Lung microvascular endothelial cell (primary cell): ENCODE results near the gene SDC3. TPM values are rescaled to one million over a fixed set of nuclear protein-coding genes. Genes with fewer than 3 reads are reported as not detected.

Source experiments
- DNase-seq, 2 donors: peaks; one replicate each; pipeline versions ENCODE4 v3.0.0 to v3.0.0-alpha.2; 2010; ENCODE audit warnings: low read depth in 2 of 2
- total RNA-seq: library from RNA; depleted of rRNA; stranded (reverse); fragments of >200 nt; gene quantifications from 2 replicates; pipeline ENCODE4 v1.2.1, GENCODE V29; 2014

Gene SDC3
- total RNA-seq, 1 donor from 2014 or later = 42.9 TPM

DNA sequence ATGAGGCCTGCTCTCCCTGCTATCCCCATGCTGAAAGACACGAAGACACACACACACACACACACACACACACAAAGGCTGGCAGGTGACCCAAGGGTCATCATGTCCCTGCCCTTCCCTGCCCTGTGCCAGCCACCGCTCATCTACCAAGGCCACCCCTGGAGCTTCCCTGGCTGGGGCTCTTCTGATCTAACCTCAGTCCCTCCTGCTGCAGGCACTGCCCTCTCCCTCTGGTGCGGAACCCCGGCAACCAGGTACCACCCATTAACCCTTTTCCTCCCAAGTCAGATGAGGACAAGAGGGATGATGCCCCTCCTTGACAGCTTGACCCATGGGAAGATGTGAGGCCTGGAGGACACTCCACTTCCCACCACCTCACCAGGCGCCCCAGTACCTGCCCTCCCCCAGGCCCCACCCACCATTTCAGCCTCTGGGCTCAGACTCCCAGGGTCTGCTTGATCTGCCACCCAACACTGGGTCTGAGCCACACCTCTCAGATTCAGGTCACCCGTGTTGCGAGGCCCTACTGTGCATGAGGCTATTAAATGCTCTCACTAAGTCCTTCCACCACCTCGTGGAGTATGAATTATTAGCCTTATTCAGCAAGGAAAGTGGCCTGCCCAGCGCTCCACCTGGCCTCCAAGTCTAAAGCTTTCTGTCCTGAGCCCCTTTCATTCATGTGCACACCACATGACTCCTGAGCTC lies 2.5 kb downstream of the SDC3 start:
- no peak for DNase-seq

DNA sequence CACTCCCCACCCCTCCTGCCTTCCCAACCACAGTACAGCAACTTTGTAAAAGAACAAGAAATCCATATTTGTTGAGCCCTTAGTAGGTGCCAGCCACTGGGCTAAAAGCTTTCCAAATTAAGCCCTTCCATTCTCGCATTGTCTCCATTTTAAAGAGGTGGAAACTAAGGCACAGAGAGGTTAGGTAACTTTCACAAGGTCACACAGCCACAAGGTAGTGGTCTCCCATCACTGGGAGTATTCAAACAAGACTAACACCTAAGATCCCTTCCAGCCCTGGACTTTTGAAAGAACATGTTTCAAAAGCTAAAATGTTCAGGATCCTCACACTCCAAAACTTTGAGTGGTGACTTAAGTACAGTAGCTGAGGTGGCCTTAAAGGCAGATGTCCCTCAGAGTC lies 3.2 kb downstream of the SDC3 start:
- DNase-seq = no peak

DNA sequence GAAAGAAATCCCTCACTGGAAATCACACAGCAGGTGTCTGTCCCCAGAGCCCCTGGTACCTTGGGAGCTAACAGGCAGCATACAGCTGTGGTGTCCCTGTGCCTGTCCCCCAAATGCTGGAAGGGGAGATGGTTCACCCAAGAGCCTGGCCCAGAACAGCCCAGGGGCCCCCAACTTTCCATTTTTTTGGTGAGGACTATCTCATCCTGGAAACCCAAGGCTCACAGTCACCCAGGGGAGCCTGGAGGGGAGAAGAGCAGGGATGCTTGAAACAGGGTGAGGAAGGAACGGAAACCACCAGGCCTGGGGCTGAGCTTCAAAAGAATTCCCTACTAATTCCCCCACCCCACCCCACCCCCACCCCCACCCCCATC lies 3.6 kb downstream of the SDC3 start:
- no peak for DNase-seq

DNA sequence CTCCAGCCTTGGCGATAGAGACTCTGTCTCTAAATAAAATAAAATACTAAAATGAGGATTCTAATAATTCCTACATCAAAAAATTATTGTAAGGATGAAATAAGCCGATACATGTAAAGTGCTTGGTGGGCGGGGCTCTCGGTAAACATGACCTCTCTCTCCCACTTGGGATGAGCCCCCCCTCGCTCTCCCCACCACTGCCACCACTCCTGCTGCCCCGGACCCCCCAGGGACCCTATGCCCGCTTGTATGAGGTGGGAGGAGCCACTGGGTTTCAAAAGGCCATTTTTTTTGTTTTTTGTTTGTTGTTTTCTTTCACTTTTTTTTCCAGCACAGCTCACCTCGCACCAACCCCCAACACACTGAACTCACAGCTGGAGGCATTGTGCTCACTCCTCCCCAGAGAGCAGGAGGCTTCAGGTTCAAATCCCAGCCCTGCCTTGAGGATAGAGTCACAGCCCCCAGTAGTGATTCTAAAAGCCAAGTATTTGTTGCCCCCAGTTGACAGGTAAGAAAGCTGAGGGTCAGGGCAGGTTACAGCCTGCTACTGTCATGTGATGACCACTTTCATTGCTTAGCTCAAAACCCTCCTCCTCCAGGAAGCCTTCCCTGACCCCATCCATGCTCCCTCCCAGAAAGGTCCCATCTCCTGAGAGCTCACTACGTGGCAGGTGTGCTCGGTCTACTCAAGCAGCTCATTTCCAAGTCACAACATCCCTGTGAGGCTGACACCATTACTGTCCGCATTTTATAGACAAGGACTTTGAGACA lies 4.2 kb downstream of the SDC3 start:
- DNase-seq = no peak

DNA sequence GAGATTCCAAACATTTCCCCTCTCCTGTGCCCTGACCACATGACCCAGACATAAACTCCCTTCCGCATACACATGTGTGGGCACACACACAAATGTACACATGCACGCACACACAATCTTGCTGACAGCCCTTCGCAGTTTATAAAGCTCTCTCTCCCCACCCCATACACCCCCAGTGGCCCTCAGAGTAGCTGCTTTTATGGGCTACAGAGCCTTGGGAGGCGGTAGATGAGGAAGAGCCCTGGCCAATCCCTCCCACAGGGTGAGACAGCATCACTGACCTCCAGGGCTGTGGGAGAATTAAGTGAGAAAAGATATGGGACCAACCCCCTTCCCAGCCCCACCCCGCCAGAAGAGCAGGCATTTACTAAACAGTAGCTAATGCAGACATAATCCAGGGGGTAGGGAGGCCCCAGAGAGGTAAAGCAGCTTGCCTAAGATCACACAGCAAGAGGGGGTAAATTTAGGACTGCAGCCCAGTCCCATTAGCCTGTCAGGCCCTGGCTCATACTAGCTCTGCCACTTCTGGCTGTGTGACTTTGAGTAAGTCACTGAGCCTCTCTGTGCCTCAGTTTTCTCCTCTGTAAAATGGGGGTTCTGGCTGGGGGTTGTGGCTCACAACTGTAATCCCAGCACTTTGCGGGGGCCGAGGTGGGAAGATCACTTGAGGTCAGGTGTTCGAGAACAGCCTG lies 5.1 kb downstream of the SDC3 start:
- no peak for DNase-seq

DNA sequence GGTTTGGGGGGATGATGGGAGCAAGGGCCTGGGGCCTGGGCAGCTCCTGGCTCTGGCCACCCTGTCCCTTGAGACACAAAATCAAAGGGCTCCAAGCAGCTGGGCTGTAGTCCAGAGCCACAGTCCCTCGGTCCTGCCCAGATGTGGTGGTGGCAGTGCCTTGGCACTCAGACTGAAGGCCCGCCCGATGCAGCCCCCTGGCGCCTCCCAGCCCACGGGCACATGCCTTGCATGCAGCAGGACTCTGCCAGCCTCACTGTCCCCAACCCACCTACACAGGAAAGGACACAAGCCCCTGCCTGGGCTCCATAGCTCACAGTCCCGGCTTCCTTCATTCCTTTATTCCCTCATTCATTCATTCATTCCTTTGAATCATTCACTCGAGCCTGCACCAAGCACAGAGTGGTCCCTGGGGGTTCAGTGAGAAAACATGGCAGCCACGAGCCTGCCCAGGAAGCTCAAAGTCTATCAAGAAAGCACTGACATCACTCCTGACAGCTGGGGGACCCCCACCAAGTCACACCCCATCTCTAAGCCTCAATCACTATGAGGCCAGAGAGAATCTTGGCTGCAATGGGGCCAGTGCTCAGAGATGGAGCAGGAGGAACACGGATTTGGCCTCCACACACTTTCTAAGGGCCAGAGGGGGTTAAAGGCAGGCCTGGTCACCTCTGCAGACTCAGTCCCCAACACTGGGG lies 5.8 kb downstream of the SDC3 start:
- no peak for DNase-seq

DNA sequence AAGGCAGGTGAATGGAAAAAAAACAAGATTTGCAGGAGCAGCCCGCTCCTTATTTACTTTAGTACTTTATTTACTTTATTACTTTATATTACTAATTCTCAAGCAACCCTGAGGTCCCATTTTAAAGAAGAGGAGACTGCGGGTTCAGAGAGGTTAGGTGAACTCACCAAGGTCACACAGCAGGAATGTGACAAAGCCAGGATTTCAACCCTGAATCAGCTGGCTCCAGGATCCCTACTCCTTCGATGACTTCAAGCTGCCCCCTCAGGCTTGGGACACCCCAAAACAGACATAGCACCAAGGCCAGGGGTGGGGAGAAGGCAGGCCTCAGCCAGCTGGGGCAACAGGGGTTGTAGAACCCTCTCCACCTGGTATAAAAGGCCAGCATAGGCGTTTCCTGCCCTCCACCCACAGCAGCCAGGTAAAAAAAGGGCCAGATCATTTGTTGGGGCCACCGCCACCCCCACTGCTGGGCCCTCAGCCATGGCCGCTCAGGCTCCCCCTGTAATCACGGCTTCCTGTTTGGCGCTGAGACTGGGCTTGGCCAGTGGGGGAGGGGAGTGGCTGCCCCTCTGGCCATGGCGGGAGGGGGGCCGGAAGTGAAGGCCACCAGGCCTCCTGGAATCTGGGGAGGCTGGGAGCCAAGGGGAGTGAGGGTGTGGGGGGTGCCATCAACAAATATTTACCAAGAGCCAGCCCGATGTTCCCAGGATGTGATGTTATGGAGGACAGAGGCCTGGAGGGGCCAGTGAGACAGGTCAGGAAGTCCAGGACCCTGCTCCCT lies 6.6 kb downstream of the SDC3 start:
- DNase-seq = peak; percentile 17 to 61

DNA sequence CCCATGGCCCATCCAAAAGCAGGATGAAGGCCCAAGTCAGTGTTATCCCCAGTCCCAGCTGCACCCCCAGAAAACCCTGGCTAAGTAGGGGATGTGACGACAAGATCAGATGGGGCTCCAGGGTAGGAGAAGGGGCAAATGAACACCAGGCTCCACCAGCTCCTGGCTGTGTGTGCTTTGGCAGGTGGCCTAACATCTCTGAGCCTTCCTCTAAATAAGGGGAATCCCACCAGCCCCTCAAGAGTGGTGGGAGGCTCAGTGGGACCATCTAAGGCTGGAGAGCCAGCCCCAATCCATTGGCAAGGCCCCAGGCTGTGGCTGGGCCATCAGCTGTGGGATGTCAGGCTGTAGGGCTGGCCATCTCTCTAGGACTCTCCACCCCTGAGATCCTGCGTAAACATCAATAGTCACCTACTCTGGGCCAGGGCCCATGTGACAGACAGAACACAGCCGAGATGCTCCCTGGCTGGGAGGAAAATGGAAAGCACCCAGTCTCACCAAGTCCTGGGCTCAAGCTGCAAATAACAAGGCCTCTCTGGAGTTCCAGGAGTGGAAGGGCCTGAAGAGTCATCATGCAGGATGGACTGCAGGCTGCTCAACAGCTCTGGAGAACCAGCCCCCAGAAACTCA lies 7.5 kb downstream of the SDC3 start:
- DNase-seq = no peak

DNA sequence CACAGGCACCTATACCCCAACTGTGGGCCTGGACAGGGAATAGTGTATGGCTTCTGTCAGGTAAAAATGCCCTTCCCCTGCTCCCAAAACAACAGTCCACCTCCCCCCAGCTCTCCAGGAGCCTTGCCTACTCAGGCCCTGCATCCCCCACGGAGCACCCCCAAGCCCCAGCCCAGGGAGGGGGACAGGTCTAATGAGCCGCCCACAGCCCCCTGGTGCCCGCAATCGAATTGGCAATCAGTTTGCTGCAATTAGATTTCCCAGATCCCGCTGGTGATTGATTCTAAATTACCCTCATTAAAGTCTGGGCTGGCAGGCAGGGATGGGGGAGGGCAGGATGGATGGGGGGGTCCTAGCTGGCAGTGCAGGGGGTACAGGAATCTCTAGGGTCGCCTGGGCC lies 8.1 kb downstream of the SDC3 start:
- DNase-seq = no peak

DNA sequence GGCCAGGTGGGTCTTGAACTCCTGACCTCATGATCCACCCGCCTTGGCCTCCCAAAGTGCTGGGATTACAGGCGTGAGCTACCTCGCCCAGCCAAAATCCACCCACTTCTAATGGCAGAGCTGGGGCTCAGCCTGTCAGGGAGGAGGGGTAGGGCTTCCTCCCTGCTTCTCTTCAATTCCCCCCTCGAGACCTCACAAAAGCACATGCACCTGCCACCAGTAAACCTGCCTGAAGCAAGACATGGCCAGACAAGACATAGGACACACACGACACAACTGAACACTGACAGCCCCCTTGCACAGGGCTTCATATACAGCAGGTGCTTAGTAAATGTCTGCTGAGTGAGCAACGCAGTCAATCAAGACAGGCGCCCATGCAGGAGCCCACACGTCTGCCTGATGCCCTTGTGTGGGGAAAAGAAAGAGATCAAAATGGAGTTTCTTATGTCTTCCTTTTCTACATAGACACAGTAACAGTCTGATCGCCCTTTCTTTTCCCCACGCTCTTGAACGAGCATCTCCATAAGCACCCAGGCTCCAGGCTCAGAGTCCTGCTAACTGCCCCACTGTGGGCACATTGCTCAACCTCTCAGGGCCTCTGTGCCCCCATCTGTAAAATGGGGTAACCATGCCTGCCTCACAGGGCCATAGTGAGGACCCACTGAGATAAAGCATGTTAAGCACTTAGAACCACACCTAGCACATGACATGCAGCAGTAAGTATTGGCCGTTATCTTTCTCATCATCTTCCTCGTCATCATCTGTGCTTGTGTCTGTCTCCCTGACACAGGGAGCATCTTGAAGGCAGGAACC lies 8.8 kb downstream of the SDC3 start:
- no peak for DNase-seq

DNA sequence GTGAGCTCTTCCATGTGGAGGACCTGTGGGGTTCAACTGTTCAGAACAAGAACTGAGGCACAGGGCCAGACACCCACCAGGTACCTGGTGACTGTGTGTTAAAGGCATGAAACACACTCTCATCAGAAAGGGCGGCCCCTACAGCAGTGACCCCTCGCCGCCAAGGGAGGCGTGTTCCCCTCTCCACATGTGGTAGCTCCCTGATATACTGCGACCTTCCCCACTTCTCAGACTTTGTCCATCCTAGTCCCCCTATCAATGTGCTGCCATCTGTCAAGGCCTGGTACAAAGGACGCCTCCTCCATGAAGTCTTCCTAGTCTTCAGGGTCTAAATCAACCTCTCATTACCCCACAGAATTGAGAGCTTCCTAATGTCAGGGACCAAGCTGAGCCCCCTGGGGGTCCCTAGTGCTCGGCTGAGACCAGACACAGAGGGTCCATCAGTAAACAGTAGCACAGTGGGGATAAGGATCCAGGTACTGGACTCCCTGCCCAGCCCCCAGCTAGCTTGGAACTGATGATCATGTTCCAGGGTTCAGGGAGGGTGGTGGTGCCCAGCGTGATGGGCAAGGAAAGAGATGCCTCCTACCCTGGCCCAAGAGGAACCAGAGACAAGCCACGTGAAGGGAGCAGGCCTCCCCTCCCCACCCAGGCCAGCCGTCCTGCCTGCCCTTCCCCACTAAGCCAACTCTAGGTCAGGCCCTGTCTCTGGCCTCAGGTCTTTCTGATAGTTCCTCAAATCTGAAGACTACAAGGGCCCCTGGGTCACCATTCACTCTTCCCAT lies 10.3 kb downstream of the SDC3 start:
- no peak for DNase-seq

DNA sequence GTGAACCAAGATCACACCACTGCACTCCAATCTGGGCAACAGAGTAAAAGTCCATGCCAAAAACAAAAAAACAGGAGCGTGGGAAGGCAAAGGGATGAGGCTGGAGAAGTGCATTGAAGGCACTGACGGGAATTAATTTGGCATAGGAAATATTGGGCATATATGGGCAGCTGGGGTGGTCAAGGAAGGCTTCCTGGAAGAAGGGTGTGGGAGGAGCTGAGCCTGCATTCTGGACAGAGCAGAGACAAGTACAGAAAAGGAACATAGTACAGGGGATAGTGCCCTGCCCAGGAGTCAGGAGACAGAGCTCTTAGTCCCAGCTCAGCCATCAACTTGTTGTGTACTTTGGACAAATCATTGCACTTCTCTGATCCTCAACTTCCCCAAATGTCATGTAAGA lies 11.7 kb downstream of the SDC3 start:
- no peak for DNase-seq

DNA sequence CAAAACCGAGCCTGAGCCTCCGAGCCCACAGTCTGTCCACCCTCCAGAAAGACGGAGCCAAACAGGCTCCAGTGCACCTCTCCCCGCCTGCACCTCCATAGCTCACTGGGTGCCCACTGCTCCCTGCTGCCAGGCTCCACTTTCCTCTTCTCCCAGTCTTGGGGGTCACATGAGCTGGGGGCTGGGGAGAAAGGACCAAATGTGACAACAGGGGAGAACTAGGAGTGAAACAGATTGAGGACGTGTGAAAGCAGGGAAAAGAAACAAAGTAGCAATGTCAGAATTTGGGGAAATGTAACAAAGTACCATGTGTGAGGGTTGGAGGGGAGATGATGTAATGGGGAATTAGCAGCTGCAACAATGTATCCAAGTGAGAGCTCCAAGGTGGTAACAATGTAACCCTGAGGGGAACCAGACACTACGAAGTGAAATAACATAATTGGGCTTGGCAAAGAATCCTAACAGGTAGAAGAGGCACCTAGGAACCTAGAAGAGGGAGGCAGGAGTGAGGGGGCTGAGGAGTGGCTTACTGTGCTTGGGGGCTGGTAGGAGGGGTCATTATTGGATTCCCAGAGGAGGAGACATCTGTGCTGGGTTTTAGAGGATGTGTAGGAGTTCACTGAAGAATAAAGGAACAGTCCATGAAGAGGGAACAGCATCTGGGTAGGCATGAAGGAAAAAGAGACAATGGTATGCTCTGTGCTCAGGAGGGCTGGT lies 12.5 kb downstream of the SDC3 start:
- DNase-seq = no peak

DNA sequence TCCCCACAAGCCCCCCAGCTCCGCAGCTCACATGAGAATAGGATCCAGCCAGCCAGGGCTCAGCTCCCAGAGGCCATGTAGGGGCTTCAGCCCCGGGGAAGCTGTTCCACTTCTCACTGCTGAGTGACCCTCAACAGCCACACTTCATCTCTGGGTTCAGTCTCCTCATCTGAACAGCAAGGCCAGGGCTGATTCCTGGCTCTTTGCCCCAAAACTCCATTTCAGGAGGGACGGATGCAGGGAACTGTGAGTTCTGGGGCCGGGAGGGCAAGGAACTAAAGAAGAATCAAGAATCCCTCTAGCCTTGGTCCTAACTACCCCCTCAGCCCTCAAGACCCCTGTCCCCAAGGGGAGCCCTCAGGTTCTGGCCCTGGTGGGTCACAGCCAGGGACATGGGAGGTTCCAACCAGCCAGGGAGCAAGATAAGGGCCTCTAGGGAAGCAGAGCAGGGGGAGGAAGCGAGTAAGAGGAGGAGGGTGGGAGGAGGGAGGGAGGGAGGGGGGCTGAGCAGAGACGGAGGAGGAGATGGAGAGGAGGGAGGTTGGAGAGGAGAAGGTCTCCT lies 13.1 kb downstream of the SDC3 start:
- no peak for DNase-seq

DNA sequence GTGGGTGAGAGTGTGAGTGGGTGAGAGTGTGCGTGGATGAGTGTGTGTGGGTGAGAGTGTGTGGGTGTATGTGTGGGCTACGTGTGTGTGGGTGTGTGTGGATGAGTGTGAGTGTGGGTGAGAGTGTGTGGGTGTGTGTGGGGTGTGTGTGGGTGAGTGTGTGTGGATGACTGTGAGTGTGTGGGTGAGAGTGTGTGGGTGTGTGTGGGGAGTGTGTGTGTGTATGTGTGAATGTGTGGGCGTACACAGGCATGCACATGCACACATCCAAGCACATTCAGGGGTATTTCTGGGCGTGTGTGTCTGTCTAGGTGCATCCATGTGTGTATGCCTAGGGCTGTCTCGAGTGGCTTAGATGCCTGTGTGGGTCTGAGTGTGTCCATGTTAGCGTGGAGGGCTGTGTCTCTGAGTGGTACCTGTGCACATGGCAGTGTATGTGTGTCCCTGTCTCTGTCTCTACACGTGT lies 14.0 kb downstream of the SDC3 start:
- no peak for DNase-seq

DNA sequence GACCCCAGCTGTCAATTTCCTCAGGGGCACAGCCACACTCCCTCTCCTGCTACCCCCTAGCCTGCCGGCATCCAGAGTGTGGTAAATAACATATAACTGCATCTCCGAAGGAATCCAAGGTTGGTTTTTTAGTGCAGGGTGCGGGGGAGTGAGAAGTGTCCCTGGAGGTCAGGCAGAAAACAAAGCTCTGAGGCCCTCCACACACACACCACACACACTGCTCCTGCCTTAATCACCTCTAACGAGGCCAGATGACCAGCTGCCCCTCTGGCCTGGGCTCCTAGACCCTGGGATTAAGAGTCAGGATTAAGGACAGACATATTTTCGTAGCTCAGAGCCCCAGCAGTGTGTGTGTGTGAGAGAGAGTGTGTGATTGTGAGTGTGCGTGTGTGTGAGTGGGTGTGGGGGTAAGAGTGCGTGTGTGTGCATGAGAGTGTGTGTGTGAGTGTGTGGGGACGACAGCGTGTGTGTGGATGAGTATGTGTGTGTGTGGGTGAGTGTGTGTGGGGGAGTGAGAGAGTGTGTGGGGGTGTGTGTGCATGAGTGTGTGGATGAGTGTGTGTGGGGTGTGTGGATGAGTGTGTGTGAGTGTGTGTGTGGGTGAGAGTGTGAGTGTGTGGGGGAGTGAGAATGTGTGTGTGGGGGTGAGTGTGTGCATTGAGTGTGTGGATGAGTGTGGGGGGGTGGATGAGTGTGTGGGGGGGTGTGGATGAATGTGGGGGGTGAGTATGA lies 14.6 kb downstream of the SDC3 start:
- no peak for DNase-seq

DNA sequence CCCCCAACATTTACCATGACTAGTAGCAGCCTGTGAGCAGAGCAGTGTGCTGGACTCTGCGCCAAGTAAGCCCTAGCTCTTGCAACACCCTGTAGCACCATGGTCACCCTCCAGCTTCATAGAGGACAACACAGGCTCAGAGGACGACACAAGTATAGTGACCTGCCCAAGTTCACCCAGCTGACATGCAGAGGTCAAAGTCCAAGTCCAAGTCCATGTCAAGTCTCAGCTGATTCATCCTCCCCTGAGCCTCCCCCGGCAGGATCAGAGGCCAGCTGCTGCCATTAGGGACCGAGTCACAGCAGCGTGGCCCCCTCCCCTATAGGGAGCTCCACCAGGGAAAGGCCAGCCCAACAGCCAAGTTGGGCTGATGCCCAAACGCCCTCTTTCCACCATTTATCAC lies 15.9 kb downstream of the SDC3 start:
- DNase-seq = no peak

DNA sequence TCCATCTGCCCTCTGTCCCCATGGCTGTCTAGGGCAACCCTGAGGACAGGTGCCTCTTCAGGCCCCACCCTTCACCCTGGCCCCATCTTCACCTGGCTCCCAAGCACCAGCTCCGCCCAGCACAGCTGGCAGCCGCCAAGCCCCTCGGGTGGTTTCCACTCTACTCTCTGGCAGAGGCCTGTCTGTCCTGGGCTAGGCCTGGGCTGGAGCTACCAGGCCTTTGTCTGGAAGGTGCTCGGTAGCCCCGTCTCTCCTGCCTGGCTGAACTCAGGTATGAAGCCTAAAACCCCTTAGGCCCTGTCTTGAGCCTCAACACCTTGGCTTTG lies 17.4 kb downstream of the SDC3 start:
- no peak for DNase-seq
